ENCODE results near the gene TWNK.

TWNK gene

GRCh38 chr10:101014966-101015581 is 27.7 kb downstream of the TWNK start:
- ChIA-PET CTCF (interaction anchor here (0.6 to 7.2 kb wide), 32 partner anchors 8 to 1726 kb away, joined by 3 to 274 read pairs (median 4); partner anchors contain the start of genes KAZALD1, LZTS2, MRPL43 and PDZD7), POLR2A (interaction anchor here (0.8 to 2.7 kb wide), 4 partner anchors 11 to 59 kb away, joined by 3 to 14 read pairs (median 5); no protein-coding TSS in a partner anchor)
- H3K4me1 ChIP-seq (ENCODE audit: control insufficient read depth, insufficient read depth, low read length): peaks cover 2% of the 10 kb centered on the region; the same call in 1 of the 2 replicates

DNA sequence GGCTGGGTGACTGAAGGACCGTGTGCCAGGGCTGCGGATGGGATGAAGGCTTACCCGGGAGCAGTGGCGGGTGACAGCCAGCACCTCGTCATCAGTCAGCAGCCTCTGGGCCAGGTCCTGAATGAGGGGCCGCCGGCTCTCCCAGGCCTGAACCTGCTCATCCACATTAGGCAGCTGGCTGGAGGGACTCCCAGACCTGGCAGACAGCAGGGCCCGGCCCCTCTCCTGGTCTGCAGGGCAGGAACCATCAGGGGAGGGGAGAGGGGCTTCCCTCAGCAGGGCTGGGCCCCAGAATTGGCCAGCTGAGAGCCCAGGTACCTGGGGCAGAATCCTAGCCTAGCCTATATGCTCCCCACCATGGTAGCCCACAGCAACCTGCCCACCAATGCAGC is 28.2 kb downstream of the TWNK start:
- Histone ChIP-seq H3K9me3 (ENCODE audit: control insufficient read depth, insufficient read depth, low read depth, low read length) (no peaks in the 10 kb centered on the region), H3K36me3 (ENCODE audit: control insufficient read depth in 2 of 2, insufficient read depth in 1 of 2, low read length in 2 of 2) (no peaks in the 10 kb centered on the region), H3K4me3 (ENCODE audit: low read depth, low read length) (no peak overlapping the region), H3K4me1 (ENCODE audit: control insufficient read depth, insufficient read depth, low read length) (peaks cover 2% of the 10 kb centered on the region; the same call in 1 of the 2 replicates), H3K27ac (ENCODE audit: extremely low read depth, low read depth, low read length) (no peak overlapping the region)
- ChIA-PET CTCF (interaction anchor here (0.8 to 7.2 kb wide), 14 partner anchors 7 to 291 kb away, joined by 3 to 274 read pairs (median 6); partner anchors contain the start of genes KAZALD1, LZTS2, MRPL43 and PDZD7), POLR2A (interaction anchor here (1.1 to 2.7 kb wide), 2 partner anchors 18 to 27 kb away, joined by 3 to 14 read pairs; no protein-coding TSS in a partner anchor)
- TF ChIP-seq KLF8 (tag by site-specific recombination; IDR thresholded peaks at IDR 0.05) (no peak), ZNF433 (tag by site-specific recombination; IDR thresholded peaks at IDR 0.05; ENCODE audit: low read depth) (no peak), BCL11A (tag by site-specific recombination; IDR thresholded peaks at IDR 0.05; ENCODE audit: low read depth) (no peak), ZSCAN30 (tag by site-specific recombination; IDR thresholded peaks at IDR 0.05) (no peak), IKZF3 (tag by site-specific recombination; IDR thresholded peaks at IDR 0.05) (no peak), ZNF133 (tag by site-specific recombination; IDR thresholded peaks at IDR 0.05) (no peak), ZNF560 (tag by site-specific recombination; IDR thresholded peaks at IDR 0.05; ENCODE audit: borderline replicate concordance) (no peak), ZFP37 (tag by site-specific recombination; IDR thresholded peaks at IDR 0.05) (no peak), ZNF791 (tag by site-specific recombination; IDR thresholded peaks at IDR 0.05) (no peak), ZNF639 (tag by site-specific recombination; IDR thresholded peaks at IDR 0.05) (no peak), ZNF132 (tag by site-specific recombination; IDR thresholded peaks at IDR 0.05; ENCODE audit: borderline replicate concordance) (no peak)
- TF ChIP-seq, protein P1, sequence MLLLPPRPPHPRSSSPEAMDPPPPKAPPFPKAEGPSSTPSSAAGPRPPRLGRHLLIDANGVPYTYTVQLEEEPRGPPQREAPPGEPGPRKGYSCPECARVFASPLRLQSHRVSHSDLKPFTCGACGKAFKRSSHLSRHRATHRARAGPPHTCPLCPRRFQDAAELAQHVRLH (tag by site-specific recombination; IDR thresholded peaks at IDR 0.05): no peak
- TF ChIP-seq, protein P2, sequence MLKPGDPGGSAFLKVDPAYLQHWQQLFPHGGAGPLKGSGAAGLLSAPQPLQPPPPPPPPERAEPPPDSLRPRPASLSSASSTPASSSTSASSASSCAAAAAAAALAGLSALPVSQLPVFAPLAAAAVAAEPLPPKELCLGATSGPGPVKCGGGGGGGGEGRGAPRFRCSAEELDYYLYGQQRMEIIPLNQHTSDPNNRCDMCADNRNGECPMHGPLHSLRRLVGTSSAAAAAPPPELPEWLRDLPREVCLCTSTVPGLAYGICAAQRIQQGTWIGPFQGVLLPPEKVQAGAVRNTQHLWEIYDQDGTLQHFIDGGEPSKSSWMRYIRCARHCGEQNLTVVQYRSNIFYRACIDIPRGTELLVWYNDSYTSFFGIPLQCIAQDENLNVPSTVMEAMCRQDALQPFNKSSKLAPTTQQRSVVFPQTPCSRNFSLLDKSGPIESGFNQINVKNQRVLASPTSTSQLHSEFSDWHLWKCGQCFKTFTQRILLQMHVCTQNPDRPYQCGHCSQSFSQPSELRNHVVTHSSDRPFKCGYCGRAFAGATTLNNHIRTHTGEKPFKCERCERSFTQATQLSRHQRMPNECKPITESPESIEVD (tag by site-specific recombination; IDR thresholded peaks at IDR 0.05): no peak

More at GRCh38 chr10:101014966-101015581, 27.7 kb downstream of the TWNK start:
- Histone ChIP-seq H3K27ac (ENCODE audit: extremely low read depth, low read depth, low read length) (no peak overlapping the region), H3K36me3 (ENCODE audit: control insufficient read depth in 2 of 2, insufficient read depth in 1 of 2, low read length in 2 of 2) (no peaks in the 10 kb centered on the region), H3K9me3 (ENCODE audit: control insufficient read depth, insufficient read depth, low read depth, low read length) (no peaks in the 10 kb centered on the region), H3K4me3 (ENCODE audit: low read depth, low read length) (no peak overlapping the region)
- TF ChIP-seq GLI4 (tag by site-specific recombination; IDR thresholded peaks at IDR 0.05) (no peak), SCRT2 (tag by site-specific recombination; IDR thresholded peaks at IDR 0.05) (peak; percentile 84), ZNF398 (tag by site-specific recombination; IDR thresholded peaks at IDR 0.05) (peak; percentile 48; the same call in 1 of the 2 replicates), EGR2 (tag by site-specific recombination; IDR thresholded peaks at IDR 0.05; ENCODE audit: low read depth) (peak; percentile 62), ZBTB7A (tag by site-specific recombination; IDR thresholded peaks at IDR 0.05; ENCODE audit: low read depth) (0 out of 2 replicates have a peak, but pooled peaks have one; percentile 10), ZNF544 (tag by site-specific recombination; IDR thresholded peaks at IDR 0.05) (no peak), SCRT1 (tag by site-specific recombination; IDR thresholded peaks at IDR 0.05; ENCODE audit: borderline replicate concordance) (peak; percentile 17; the same call in 1 of the 2 replicates), ZNF169 (tag by site-specific recombination; IDR thresholded peaks at IDR 0.05) (no peak), ZNF791 (tag by site-specific recombination; IDR thresholded peaks at IDR 0.05) (no peak), PRDM1 (tag by site-specific recombination; IDR thresholded peaks at IDR 0.05) (0 out of 2 replicates have a peak, but pooled peaks have one; percentile 9), SP7 (tag by site-specific recombination; IDR thresholded peaks at IDR 0.05) (peak; percentile 23; the same call in 1 of the 2 replicates), ZEB2 (tag by site-specific recombination; IDR thresholded peaks at IDR 0.05) (no peak), ZFHX2 (tag by site-specific recombination; conservative IDR thresholded peaks at IDR 0.05) (peak; percentile 66)
- TF ChIP-seq, protein P3, sequence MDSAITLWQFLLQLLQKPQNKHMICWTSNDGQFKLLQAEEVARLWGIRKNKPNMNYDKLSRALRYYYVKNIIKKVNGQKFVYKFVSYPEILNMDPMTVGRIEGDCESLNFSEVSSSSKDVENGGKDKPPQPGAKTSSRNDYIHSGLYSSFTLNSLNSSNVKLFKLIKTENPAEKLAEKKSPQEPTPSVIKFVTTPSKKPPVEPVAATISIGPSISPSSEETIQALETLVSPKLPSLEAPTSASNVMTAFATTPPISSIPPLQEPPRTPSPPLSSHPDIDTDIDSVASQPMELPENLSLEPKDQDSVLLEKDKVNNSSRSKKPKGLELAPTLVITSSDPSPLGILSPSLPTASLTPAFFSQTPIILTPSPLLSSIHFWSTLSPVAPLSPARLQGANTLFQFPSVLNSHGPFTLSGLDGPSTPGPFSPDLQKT (IDR thresholded peaks at IDR 0.05; ENCODE audit: borderline replicate concordance, low read depth, low read length): no peak
- TF ChIP-seq, protein P1 (tag by site-specific recombination; IDR thresholded peaks at IDR 0.05): no peak
- TF ChIP-seq, protein P4, sequence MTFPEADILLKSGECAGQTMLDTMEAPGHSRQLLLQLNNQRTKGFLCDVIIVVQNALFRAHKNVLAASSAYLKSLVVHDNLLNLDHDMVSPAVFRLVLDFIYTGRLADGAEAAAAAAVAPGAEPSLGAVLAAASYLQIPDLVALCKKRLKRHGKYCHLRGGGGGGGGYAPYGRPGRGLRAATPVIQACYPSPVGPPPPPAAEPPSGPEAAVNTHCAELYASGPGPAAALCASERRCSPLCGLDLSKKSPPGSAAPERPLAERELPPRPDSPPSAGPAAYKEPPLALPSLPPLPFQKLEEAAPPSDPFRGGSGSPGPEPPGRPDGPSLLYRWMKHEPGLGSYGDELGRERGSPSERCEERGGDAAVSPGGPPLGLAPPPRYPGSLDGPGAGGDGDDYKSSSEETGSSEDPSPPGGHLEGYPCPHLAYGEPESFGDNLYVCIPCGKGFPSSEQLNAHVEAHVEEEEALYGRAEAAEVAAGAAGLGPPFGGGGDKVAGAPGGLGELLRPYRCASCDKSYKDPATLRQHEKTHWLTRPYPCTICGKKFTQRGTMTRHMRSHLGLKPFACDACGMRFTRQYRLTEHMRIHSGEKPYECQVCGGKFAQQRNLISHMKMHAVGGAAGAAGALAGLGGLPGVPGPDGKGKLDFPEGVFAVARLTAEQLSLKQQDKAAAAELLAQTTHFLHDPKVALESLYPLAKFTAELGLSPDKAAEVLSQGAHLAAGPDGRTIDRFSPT (tag by site-specific recombination; IDR thresholded peaks at IDR 0.05): peak; percentile 38; the same call in 1 of the 2 replicates
